PC-3 (cell line): Measurements from ENCODE around the gene UBE2E3.

ENCODE experiments used
- EZH2 ChIP-seq: fragments of 300-600 bp; sonication (generic); IDR thresholded peaks from one replicate; pipeline ENCODE4 v1.6.1; 2017; ENCODE audit warnings: antibody characterized with exemption, mild to moderate bottlenecking, low read length; ENCODE audit not compliant: unreplicated experiment
- EZH2phosphoT487 ChIP-seq: fragments of 300-600 bp; sonication (generic); IDR thresholded peaks from 2 replicates; pipeline ENCODE4 v1.6.1; 2018; ENCODE audit warnings: mild to moderate bottlenecking, antibody characterized with exemption, low read length, borderline replicate concordance
- TF ChIP-seq, protein P1 (sequence below): fragments of 300-600 bp; sonication (generic); conservative IDR thresholded peaks from 2 replicates; pipeline ENCODE4 v1.5.1; 2017; ENCODE audit warnings: antibody characterized with exemption, low read depth, mild to moderate bottlenecking, low read length

GRCh38 chr2:180947208-180947689, 33.2 kb upstream of the UBE2E3 start:
- TF ChIP-seq, protein P1, sequence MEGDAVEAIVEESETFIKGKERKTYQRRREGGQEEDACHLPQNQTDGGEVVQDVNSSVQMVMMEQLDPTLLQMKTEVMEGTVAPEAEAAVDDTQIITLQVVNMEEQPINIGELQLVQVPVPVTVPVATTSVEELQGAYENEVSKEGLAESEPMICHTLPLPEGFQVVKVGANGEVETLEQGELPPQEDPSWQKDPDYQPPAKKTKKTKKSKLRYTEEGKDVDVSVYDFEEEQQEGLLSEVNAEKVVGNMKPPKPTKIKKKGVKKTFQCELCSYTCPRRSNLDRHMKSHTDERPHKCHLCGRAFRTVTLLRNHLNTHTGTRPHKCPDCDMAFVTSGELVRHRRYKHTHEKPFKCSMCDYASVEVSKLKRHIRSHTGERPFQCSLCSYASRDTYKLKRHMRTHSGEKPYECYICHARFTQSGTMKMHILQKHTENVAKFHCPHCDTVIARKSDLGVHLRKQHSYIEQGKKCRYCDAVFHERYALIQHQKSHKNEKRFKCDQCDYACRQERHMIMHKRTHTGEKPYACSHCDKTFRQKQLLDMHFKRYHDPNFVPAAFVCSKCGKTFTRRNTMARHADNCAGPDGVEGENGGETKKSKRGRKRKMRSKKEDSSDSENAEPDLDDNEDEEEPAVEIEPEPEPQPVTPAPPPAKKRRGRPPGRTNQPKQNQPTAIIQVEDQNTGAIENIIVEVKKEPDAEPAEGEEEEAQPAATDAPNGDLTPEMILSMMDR: no peak
- TF ChIP-seq EZH2phosphoT487 (no peak), EZH2 (no peak)
